ENCODE measurements around the gene GLIPR2.
"Not testable (repeated sequence)": the region's sequence is repeated elsewhere in the genome, so short reads cannot be mapped to it uniquely, and the experiment has no call there.

The GLIPR2 gene

GRCh38 chr9:36125062-36125855 lies 11.3 kb upstream of the GLIPR2 start:
- no peak for DNase-seq

GRCh38 chr9:36126016-36126730 lies 10.4 kb upstream of the GLIPR2 start:
- DNase-seq = no peak

GRCh38 chr9:36127652-36128244 lies 8.8 kb upstream of the GLIPR2 start:
- no peak for DNase-seq

GRCh38 chr9:36128349-36128748 lies 8.2 kb upstream of the GLIPR2 start:
- no peak for DNase-seq

GRCh38 chr9:36129139-36129538 lies 7.4 kb upstream of the GLIPR2 start:
- no peak for DNase-seq

- DNase-seq = not testable (repeated sequence)
Measured at GRCh38 chr9:36131666-36132065, 4.9 kb upstream of the GLIPR2 start.

- DNase-seq = no peak
Measured at GRCh38 chr9:36132086-36132485, 4.4 kb upstream of the GLIPR2 start.

- no peak for DNase-seq
Measured at GRCh38 chr9:36134761-36135505, 1.6 kb upstream of the GLIPR2 start.

- no peak for DNase-seq
Measured at GRCh38 chr9:36135741-36136271, 727 bp upstream of the GLIPR2 start.

- no peak for DNase-seq
Measured at GRCh38 chr9:36136894-36137391, 410 bp downstream of the GLIPR2 start.

GRCh38 chr9:36137392-36138004 lies 965 bp downstream of the GLIPR2 start:
- DNase-seq = no peak

- no peak for DNase-seq
Measured at GRCh38 chr9:36138496-36138895, 2.0 kb downstream of the GLIPR2 start.

GRCh38 chr9:36138901-36139300 lies 2.4 kb downstream of the GLIPR2 start:
- no peak for DNase-seq

GRCh38 chr9:36140086-36141084 lies 3.9 kb downstream of the GLIPR2 start:
- DNase-seq = no peak

- DNase-seq = no peak
Measured at GRCh38 chr9:36141288-36141687, 4.8 kb downstream of the GLIPR2 start.

GRCh38 chr9:36141761-36142160 lies 5.2 kb downstream of the GLIPR2 start:
- no peak for DNase-seq

- DNase-seq = no peak
Measured at GRCh38 chr9:36142510-36143244, 6.1 kb downstream of the GLIPR2 start.

GRCh38 chr9:36143245-36143641 lies 6.7 kb downstream of the GLIPR2 start:
- no peak for DNase-seq

GRCh38 chr9:36144309-36145232 lies 8.0 kb downstream of the GLIPR2 start:
- DNase-seq = no peak

All from NCI-H1105 (cell line).